Vagina (tissue), 2 donors: ENCODE data around the gene SCAI.

Experiments used
- POLR2A ChIP-seq, 2 donors: fragments of 450-650 bp; IDR thresholded peaks; one replicate each; pipeline ENCODE4 v1.6.1; 2017; ENCODE audit warnings: antibody characterized with exemption in 2 of 2, mild to moderate bottlenecking in 2 of 2, moderate library complexity in 2 of 2
- POLR2AphosphoS5 ChIP-seq, 2 donors: sonication (generic); formaldehyde crosslinking; IDR thresholded peaks; one replicate each; pipeline ENCODE4 v1.9.0; 2017; ENCODE audit warnings: antibody characterized with exemption in 2 of 2, mild to moderate bottlenecking in 2 of 2, low read depth in 1 of 2; ENCODE audit not compliant: insufficient read depth in 1 of 2
- TF ChIP-seq, protein P1 (sequence below), 3 experiments: fragments of 450-650 bp in 2 of 3; fragments of 200-600 bp in 1 of 3; sonication (generic) in 1 of 3; IDR thresholded peaks; one replicate each; pipeline ENCODE4 v1.5.1; 2017 to 2019; ENCODE audit warnings: antibody characterized with exemption in 3 of 3, mild to moderate bottlenecking in 2 of 3, moderate library complexity in 2 of 3

DNA sequence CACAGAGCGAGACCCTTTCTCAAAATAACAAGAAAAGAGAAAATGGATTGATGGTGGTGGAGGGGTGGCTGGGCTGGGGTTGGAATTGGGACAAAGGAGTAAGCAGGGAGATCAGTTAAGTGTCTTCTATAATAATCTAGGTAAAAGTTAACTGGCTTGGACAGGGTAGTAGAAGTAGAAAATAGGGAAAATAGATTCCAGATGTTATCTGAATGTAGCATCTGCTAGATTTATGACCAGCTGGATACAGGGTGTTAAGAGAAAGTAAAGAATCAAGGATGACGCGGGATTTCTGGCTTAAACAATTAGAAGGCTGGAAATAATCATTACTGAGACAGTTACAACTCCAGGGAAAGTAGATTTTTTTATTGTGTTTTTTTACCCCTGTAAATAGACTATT lies 33.3 kb upstream of the SCAI start:
- TF ChIP-seq, protein P1, sequence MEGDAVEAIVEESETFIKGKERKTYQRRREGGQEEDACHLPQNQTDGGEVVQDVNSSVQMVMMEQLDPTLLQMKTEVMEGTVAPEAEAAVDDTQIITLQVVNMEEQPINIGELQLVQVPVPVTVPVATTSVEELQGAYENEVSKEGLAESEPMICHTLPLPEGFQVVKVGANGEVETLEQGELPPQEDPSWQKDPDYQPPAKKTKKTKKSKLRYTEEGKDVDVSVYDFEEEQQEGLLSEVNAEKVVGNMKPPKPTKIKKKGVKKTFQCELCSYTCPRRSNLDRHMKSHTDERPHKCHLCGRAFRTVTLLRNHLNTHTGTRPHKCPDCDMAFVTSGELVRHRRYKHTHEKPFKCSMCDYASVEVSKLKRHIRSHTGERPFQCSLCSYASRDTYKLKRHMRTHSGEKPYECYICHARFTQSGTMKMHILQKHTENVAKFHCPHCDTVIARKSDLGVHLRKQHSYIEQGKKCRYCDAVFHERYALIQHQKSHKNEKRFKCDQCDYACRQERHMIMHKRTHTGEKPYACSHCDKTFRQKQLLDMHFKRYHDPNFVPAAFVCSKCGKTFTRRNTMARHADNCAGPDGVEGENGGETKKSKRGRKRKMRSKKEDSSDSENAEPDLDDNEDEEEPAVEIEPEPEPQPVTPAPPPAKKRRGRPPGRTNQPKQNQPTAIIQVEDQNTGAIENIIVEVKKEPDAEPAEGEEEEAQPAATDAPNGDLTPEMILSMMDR (IDR thresholded peaks at IDR 0.05), result no peak
- TF ChIP-seq POLR2A (IDR thresholded peaks at IDR 0.05) (no peak), POLR2AphosphoS5 (IDR thresholded peaks at IDR 0.05; ENCODE audit: insufficient read depth in 1 of 2, low read depth in 1 of 2) (no peak)
